Stomach (tissue), 4 donors: ENCODE results near the gene ECE1.

Experiments
- CTCF ChIP-seq, 7 experiments: fragments of 450-650 bp in 4 of 7; fragments of 200-600 bp in 3 of 7; sonication (generic) in 3 of 7; IDR thresholded peaks; one replicate each; pipeline ENCODE4 v1.5.1; 2016 to 2019; ENCODE audit warnings: antibody characterized with exemption in 7 of 7, control low read depth in 2 of 7, mild to moderate bottlenecking in 1 of 7
- EP300 ChIP-seq: sonication (generic); formaldehyde crosslinking; IDR thresholded peaks from one replicate; pipeline ENCODE4 v1.6.1; 2017; ENCODE audit warnings: antibody characterized with exemption
- POLR2A ChIP-seq, 4 donors: fragments of 450-650 bp; IDR thresholded peaks; one replicate each; pipeline ENCODE4 v1.6.1; 2016; ENCODE audit warnings: antibody characterized with exemption in 4 of 4, control low read depth in 2 of 4, mild to moderate bottlenecking in 1 of 4, moderate library complexity in 1 of 4

GRCh38 chr1:21220815-21221214, 69.4 kb downstream of the ECE1 start:
- no peak for TF ChIP-seq POLR2A (IDR thresholded peaks at IDR 0.05)
- TF ChIP-seq CTCF (IDR thresholded peaks at IDR 0.05), result no peak
- TF ChIP-seq EP300, result no peak
